ENCODE results near the gene STK32C.

The STK32C gene

DNA sequence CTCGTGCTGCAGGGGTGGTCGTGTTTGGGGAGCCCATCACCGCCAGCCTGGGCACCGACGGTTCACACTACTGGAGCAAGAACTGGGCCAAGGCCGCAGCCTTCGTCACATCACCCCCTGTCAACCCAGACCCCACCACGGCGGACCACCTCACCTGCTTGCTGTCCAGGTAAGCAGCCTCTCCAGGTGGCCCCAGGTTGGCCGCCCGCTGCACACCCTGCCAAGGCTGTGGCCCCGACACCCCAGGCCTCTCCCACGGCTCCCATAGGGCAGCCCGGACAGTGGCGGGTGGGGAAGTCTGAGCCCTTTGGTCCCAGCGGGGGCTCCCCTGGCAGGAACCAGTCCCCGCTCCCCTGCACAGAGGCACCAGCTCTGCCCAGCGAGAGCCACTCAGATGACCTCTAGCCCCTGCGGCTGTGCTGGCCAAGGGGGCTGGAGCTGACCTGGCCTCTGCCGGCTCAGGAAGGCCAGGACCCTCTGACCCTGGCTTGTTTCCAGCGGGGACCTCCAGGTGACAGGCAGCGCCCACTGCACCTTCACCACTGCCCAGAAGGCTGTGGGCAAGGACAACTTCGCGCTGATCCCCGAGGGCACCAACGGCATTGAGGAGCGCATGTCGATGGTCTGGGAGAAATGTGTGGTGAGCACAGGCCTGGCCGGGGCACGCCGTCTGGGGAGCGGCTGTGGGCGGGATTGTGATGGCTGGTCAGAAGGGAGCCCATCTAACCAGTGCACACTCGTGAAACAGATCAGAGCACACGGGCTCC lies 107.2 kb downstream of the STK32C start:
- DNase-seq (ENCODE audit: low read depth in 1 of 2, low spot score in 1 of 2) = no peak

DNA sequence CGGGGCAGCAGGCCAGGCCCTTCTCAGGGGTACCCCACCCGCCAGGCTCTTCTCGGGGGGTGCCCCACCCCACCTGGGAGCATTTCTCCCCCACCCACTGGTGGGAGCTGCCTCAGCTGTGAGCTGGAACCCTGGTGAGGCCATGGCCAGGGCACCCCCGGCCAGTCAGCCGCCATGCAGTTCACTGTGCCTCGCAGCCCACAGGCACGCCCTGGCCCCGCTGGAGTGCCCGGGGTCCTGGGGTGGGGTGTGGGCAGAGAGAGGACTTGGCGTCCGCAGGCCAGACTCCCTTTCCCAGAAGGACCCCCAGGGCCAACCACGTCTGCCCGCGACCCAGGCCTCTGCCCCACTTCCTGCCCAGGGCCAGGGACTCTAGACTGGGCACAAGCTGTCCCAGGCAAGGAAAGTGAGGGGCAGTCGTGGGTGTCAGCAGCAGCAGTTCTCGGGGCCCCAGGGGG lies 107.9 kb downstream of the STK32C start:
- no peak for DNase-seq (ENCODE audit: low read depth in 1 of 2, low spot score in 1 of 2)

DNA sequence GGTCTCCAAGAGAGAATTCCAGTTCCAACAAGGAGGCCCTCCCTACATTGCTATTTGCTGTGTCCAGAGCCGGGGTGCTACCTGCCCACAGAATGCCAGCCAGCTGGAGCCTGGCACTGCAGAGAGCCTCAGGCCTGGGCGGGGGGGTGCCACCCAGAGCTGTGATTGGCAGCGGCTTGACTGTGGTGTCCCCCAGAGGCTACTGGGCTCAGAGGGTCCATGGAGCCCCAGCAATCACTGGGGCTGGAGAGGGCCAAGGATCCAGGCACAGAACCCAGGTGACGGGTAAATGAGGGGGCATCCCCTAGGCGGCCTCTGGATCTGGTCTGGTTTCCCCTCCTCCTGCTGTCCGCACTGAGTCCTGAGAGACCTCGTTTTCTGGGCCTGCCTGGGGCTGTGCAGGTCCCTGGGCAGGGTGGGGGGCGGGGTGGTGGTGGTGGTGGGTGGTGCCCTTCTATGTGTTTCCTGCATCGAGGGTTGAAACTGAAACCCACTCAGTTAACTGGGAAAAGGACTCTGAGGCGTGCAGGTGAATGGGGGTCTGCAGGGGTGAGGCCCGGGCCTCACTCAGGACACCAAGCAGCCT lies 108.4 kb downstream of the STK32C start:
- no peak for DNase-seq (ENCODE audit: low read depth in 1 of 2, low spot score in 1 of 2)

DNA sequence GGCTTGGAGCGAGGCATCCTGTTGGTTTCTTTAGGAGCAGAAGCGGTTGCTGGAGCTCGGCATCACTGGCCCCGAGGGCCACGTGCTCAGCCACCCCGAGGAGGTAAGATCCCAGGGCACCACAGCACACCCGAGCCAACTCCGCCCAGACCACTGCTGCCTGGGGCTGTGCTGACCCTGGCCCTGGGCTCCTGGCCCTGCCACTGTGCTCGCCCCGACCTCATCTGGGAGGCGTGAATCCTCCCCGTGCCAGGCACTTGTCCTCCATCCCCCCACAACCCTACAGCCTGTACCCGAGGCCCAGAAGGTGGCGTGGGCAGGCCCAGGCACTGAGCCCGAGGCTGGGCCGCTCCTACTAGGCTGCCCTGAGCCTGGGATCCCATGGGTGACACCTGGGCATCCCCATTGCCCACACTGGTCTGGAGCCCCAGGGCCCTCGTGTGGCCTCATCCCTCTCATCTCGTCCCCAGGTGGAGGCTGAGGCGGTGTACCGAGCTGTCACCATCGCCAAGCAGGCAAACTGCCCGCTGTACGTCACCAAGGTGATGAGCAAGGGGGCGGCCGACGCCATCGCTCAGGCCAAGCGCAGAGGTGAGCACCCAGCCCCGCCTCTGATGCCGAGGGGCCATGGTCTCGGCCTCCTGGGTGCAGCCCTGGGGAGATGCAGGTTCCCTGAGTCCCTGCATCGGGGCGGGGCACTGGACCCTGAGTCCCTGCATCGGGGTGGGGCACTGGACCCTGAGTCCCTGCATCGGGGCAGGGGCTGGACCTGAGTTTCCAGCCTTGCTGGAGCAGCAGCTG lies 109.2 kb downstream of the STK32C start:
- no peak for DNase-seq (ENCODE audit: low read depth in 1 of 2, low spot score in 1 of 2)

DNA sequence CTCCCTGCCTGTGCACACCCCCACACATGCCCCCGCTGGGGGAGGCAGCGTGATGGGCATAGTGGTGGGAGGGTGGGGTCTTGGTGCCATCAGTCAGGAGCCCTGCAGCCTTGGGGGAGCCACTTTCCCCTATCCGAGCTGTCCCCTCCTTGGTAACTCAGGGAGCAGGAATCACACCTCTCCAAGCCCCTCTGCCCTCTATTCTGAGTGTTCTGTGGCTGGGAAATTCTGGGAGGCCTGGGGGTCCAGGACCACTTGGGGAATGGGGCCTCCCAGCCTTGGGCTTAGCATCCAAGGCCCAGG lies 109.7 kb downstream of the STK32C start:
- no peak for DNase-seq (ENCODE audit: low read depth in 1 of 2, low spot score in 1 of 2)

DNA sequence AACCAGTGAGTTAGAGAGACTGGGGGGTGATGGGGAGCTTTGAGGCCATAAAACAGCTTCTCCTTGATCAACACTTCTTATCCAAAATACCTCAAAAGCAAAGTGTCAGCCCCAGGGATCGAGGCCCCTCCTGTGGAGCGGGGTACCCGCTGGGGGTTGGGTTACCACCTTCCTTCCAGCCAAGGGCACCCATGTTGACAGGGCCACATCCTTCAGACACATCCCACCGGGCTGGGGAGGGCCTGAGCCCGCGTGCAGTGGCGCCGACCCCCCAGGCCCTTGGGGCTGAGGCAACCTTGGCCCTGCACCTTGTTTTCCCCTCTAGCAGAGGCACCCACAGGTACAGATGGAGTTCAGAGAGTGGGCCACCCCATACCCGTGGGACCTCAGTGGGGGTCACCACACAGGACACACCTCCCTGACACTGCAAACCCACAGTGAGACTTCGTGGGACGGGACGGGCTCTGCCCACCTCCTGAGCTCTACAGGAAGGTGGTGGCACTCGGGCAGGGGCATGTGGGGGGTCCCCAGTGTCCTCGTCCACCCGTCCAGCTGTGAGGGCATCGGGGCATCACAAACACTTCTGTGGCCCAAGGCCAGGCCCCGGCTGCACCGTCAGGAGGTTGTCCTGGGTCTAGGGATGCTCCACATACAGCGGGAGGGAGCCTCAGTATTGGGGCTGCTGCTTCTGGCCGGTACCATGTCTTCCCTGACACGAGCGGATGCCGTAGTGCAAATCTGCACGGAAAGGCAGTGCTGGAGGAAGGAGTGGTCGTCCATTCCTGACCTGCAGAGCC lies 110.3 kb downstream of the STK32C start:
- no peak for DNase-seq (ENCODE audit: low read depth in 1 of 2, low spot score in 1 of 2)

DNA sequence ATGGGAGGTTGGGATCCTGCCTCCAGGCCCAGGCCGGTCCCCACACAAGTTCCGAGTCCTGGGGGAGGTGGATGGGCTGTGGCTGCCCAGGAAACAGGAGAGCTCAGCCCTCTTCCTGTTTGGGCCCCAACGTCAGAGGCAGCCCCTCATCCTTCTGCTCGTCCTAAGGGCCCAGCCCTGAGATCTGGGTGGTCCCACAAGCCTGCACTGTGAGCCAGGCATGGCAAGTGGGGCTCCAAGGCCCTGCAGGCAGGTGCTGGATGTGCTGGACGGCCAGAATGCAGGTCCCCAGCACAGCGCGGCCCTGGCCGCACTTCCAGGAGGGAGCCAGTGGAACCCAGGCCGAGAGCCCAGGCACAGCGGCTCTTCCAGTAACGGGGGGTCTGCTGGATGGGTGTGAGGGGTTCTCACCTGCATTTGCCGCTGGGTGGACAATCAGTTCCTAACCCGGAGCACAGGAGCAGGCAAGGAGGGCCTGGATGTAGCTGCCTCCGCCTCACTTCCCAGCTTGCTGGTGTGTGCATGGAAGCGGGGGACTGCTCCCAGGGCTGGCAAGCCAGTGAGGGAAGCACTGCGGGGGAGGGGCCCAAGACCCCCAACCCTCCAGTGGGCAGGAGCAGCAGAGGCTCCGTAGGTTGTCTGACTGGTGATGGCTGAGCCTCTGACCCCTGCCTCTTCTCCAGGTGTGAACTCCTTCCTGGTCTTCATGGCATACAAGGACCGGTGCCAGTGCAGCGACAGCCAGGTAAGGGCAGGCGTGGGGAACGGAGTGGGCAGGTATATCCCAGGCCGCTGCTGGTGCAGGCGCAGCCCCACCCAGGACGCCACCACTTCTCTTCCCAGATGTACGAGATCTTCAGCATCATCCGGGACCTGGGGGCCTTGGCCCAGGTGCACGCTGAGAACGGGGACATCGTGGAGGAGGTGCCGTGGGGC lies 111.3 kb downstream of the STK32C start:
- no peak for DNase-seq (ENCODE audit: low read depth in 1 of 2, low spot score in 1 of 2)

DNA sequence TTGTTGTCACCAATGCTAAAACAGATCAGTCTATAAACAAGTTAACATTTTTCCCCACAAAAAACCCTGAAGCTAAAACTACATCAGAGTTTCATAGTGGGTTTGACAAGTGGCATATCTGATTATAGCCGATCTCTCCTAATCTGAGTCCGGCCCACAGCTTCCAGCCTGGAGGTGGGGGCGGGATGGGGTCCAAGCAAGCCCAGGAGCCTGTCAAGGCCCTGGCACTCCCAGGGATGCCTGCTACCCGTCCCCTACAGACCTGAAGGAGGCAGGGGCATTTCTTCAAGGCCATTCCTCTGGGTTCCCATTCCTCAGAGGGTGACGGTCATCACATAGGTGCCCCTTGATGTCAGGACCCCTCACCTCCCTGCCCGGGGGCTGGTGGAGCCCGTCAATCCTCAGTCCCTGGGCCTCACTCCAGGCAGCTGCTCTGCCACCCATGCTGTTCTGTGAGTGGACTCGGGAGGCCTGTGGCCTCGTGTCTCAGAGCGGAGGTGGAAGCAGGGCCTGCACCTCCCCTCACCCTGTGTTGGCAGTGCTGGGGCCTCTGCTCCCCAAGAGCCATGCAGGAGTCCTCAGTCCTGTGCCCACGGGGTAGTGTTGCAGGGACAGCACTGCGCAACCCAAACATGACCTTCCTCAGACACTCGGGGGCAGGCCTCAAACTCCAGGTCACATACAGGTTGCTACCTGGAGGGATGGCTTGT lies 112.2 kb downstream of the STK32C start:
- DNase-seq (ENCODE audit: low read depth in 1 of 2, low spot score in 1 of 2) = no peak

DNA sequence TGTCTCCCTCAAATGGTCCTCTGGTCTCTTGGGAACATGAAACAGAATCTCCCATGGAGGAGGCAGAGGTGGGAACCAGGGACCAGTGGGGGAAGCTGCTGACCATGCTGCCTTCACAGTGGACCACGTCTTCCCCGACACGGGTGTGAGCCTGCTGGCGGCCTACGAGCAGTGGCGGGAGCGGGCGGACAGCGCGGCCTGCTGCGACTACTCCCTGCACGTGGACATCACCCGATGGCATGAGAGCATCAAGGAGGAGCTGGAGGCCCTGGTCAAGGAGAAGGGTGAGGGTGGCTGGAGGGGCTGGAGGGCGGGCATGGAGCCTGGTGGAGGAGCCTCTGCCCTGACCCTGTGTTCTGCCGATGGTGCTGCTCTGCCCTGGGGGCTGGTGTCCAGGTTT lies 113.0 kb downstream of the STK32C start:
- no peak for DNase-seq (ENCODE audit: low read depth in 1 of 2, low spot score in 1 of 2)

DNA sequence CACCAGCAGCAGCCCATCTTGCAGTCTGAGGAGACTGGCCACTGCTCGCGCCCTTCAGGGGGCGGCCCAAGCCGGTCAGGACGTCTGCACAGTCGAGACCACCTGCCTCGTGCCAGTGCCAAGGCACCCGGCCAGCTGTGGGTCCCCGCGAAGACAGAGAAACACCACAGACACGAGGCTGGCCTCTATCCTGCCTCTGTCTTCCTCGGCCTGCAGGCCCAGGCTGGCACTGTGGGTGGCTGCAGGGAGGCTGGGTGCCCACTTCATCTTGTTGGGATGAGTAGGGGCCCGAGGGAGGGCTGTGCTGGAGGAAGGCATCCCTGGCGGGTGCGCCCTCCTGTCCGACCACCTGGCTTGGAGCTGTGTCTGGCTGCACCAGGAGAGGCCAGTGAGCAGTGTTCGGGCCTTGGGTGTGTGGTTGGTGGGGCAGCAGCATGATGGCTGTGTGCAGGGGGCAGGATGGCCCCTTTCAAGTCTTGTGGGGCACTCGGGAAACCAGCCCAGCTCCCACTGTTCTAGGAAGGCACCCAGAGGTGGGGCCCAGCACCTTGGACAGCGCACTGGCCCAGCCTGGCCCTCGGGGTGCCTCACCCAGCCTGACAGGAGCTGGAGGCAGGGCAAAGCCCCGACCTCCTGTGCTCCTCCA lies 113.7 kb downstream of the STK32C start:
- no peak for DNase-seq (ENCODE audit: low read depth in 1 of 2, low spot score in 1 of 2)

DNA sequence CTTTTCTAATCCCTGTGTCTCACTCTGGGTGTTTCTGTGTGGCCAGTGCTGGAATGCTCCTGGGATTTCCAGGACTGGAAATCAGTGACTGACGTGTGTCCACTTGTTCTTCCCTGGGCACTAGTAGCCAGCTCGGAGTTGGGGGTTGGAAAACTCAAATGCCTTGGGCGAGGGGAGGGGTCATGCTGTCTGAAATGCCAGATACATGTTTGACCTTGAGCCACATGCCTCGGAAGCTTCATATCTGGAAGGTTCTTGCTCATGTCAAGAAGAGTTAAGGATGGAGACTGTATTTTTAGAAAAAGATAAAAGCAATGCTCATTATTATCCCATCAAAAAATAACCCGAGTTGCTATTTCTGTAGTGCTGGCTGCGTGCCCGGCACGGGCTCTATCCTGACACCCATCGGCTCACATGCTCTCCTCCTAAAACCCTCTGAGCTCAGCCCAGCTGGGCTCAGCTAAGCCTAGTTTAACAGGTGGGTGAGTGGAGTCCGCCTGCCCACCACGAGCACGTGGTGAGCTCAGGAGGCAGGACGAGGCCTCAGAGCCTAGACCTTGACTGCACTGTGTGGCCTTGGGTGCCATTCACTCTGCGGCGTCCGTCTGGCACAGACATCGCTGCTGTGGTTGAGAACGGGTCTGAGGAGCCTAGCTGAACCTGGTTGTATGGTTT lies 114.6 kb downstream of the STK32C start:
- DNase-seq (ENCODE audit: low read depth in 1 of 2, low spot score in 1 of 2) = no peak

DNA sequence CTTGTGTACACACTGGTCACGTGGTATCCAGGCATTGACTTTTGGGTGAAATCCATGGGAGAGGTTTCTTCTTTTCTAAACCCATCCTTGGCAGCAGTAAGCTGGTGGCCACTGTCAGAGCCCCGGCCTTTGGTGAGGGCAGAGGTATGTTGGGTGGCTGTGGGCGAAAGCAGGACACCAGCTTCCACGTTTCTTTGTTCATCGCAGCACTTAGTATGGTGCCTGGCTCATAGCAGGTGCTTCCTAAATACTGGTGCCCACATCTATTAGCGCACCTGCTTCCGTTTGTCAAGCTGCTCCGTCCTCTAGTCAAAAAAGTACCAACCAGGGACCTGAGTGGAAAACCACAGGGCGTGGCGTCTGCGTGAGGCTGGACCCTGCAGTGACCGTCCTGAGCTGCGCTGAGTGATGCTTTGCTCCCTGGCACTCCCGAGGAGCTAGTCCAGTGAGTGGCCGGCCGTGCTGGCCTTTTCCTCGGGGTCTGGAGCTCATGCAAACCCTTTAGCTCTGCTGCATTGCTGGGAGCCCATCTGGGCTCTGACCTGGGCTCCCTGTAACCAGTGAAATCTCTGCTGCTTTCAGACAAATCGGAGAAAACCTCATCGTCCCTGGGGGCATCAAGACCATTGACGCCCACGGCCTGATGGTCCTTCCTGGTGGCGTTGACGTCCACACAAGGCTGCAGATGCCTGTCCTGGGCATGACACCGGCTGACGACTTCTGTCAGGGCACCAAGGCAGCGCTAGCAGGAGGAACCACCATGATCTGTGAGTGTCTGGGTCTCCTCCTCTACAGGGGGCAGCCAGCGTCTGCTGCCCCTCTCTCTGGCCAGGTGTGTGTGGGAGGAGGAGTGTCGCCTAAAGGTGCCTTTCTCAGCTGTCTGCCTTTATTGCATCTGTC lies 115.4 kb downstream of the STK32C start:
- no peak for DNase-seq (ENCODE audit: low read depth in 1 of 2, low spot score in 1 of 2)

DNA sequence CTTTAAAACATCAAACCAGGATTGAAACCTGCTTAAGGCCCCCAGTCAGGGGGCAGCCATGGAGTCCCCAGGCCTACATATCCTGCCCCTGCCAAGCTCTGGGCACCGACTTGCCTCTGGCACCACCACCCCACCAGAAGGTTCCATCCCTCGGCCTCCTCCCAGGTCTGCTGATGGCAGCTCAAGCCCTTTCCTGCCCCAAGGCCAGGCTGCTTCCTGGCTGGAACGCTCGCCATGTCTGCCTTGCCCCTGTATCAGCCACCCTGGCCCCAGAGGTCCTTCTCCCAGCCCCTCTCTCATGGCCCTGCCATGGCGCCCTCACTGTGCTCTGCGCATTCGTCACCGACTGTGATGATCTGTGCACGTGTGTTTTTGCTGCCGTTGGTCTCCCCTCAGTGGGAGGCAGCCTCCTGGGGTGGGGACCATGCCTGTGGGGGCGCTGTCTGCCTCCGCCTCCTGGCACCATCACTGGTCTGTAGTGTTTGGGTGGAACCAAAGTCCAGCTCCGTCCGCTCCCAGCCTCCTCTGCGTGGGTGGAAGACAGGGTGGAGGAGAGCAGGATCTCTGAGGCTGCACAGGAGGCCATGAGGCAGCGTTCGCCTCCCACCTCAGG lies 117.8 kb downstream of the STK32C start:
- no peak for DNase-seq (ENCODE audit: low read depth in 1 of 2, low spot score in 1 of 2)

DNA sequence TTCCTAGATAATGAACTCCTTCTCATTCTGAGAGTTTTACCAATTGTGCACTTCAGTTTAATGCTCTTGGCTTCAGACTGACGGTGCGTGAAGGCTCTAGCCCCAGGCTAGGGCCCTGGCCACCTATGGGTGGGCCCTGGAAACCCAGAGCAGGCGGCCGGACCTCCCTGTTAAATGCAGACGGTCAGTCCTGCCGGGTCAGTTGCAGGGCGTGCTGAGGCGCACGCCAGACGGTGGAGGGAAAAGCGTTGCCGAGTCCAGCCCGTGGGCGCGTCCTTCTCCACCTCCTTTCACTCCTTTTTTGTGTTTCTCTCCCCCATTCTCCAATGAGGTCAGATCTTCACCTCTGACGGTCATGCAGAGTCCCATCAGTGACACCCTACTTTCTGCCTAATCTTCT lies 118.7 kb downstream of the STK32C start:
- no peak for DNase-seq (ENCODE audit: low read depth in 1 of 2, low spot score in 1 of 2)

DNA sequence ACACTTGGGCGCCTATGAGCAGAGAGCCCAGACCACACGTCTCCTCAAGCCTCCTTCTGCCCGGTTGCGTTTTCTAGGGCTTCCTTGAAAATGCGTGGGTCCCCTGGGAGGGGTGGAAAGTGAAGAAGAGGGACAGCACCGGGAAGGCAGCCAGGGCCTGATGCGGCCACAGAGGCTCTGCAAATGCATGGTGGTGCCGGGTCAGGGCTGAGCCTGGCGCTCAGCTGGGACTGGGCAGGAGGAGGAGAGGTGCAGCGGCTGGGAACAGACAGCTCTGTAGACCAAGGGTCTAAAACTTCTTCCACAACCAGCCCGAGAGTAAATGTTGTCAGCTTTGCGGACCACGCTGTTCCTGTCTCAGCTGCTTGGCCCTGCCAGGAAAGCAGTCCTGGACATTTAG lies 119.4 kb downstream of the STK32C start:
- no peak for DNase-seq (ENCODE audit: low read depth in 1 of 2, low spot score in 1 of 2)

DNA sequence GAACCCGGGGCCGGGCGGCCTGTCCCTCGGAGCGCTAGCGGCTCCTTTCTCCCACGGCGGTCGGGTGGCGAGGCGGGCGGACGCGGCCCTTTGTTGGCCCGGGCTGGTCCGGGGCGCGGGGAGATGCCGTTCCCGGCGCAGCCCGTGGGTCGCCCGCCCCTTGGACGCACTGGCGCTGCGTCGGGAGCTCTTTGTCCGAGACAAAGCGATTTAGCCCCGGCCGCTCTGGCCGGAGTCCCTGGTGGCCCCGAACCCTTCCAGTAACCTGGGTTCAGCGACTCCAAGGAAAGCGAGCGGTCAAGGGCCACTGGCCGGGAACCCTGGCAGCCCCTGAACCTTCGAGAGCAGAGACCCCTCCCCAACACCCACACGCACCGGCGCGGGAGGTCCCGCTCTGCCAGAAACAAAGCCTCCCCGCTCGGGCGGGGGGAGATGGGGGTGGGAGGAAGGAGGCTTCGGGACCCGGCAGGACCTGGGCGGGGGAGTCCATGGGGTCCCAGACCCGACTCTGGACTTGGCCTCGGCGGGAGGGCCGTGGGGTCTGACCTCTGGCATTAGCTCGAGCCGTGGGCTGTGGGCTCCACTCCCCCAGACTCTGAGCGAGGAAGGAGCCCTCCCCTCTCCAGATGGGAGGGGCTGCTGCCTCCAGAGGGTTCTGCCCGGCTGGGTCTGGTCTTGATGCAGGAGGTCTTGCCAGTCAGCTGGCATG lies 120.2 kb downstream of the STK32C start:
- DNase-seq (ENCODE audit: low read depth in 1 of 2, low spot score in 1 of 2) = no peak

All from activated CD4-positive, alpha-beta T cell treated with anti-CD3 and anti-CD28 coated beads, Interleukin-2, amount 50 U/mL, for 24 hours (primary cell).